ENCODE data around the gene AHCYL2.
"Not testable (repeated sequence)": the region's sequence is repeated elsewhere in the genome, so short reads cannot be mapped to it uniquely, and the experiment has no call there.

The AHCYL2 gene

DNA sequence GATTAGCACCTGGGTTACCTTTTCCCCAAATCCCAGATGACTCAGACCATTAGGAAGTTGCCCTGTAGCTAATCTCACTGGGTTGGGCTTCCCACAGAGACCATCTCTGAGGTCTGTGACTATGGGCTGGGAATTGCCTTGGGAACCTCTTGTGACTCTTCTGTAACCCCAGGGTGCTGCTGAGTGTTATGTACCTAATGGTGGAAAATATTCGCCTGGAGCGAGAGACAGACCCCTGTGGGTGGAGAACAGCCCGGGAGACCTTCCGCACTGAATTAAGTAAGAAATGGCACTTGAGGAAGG lies 229.4 kb downstream of the AHCYL2 start:
- no peak for DNase-seq (ENCODE audit: low spot score)

DNA sequence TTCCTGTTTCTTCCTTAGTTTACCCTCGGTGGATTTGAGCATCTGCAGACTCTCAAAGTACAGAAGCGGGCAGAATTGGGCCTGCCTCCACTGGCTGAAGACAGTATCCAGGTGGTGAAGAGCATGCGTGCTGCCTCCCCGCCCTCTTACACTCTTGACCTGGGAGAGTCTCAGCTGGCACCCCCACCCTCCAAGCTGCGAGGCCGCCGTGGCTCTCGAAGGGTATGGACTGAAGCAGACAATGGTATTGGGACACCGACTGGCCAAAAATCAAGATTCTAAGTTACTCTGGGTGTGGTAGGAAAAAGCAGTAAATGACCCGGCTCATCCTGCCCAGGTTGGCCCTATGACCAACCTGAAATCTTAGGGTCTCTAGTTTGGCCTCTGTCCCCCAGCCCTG lies 231.6 kb downstream of the AHCYL2 start:
- no peak for DNase-seq (ENCODE audit: low spot score)

DNA sequence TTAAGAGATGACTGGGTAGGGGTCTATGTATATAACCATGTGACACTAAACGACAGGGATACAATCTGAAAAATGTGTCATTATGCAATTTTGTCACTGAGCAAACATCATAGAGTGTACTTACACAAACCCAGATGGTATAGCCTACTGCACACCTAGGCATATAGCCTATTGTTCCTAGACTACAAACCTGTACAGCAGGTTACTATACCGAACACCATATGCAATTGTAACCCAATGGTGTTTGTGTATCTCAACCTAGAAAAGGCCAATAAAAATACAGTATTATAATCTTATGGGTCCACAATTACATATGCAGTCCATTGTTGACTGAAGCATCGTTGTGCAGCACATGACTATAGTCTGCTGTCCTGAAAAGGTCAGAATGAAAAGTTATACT lies 232.3 kb downstream of the AHCYL2 start:
- DNase-seq (ENCODE audit: low spot score) = no peak

DNA sequence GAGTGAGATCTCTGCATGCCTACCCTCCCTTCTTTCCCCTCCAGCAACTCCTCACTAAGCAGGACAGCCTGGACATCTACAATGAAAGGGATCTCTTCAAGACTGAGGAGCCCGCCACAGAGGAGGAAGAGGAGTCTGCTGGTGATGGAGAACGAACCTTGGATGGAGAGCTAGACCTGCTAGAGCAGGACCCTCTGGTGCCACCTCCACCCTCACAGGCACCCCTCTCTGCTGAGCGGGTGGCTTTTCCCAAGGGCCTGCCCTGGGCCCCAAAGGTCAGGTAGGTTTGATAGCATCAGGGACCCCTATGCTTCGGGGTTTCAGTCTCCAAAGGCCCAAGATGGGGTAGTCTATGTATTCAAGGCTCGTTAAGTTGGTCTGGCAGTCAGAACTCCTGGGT lies 233.3 kb downstream of the AHCYL2 start:
- DNase-seq (ENCODE audit: low spot score) = no peak

DNA sequence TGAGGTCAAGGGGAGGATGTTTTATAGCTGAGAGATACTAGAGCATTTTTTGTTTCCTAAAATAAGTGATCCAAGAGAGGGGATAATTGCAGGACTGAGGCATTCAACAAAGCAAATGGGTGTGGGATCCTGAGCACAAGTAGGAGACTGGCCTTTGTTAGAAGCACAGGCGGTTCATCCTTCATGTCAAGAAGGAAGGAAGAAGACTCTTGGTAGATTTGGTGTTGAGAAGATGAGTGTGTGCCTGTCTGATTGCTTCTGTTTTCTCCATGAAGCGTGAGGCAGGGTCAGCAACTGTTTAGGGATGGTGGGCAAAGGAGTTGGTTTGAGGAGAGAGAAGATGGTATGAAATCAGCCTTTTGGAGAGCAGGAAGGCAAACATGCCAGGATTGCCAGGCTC lies 237.0 kb downstream of the AHCYL2 start:
- no peak for DNase-seq (ENCODE audit: low spot score)

DNA sequence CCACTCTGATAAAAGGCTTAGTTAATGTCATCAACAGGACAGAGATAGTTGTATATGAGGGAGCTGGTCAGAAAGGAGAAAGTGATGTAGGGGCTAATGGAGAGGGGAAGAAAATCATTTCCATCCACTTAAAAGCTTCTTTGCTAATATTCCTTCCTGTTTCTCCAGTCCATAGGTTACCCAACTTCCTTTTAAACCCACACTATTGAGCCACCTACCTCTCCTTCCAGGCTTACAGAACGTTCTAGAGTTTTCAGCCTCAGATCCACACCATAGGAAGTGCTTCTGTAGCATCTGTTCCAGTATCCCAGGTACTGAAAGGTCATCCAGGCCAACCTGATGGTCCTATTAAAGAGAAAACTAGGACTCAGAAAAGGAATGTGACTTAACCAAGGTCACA lies 237.6 kb downstream of the AHCYL2 start:
- DNase-seq (ENCODE audit: low spot score) = no peak

DNA sequence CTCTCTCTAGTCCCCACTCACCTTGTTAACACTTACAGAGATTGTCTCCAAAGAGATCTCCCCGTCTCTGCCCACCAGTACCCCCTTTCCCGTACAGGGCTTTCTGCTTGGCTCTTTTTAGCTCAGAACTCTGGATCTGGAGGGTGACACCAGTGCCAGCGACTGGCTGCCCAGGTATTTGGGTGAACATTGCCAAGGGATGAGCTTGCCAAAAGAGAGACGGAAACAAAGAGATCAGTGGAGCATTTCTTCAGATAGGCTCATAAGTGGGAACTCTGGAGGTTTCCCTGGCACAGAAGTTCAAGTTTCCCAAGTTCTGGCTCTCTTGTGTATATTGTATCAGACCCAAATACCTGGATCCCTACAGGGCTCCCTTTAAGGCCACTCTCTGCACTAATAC lies 239.4 kb downstream of the AHCYL2 start:
- DNase-seq (ENCODE audit: low spot score) = no peak

DNA sequence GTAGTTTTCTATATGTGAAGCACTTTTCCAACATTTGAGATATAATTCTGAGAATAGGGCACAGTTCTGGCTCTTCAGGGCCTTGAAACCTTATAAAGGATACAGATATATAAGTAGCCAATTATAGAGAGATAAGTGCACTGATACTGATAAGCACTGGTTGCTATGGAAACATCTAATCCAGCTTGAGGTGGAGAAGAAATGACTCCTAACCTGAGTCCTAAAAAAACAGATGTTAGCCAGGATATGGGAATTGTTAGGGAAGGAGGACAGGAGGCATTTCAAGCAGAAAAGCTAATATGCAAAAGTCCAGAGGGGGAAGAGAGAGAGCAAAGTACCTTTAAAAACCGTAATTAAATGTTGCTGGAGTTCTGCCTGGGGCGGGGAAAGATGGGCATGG lies 240.2 kb downstream of the AHCYL2 start:
- DNase-seq (ENCODE audit: low spot score) = no peak

DNA sequence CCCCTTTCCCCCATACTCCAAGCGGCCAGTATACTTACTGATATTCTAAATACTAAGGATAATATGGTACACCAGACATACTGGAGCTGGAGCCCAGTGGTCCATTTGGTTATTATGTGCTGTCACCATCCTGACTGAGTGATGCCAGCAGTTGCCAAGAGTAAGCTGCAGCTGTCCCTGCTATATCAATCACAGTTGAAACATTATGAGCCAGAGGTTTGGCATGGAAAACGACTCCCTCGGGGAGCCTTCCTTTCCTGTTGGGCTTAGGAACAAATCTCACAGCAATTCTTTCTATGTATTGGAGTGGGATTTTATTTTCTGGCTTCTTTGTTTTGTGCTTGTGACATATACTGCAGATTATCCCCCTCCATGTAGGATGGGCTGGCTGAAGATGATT lies 242.0 kb downstream of the AHCYL2 start:
- no peak for DNase-seq (ENCODE audit: low spot score)

DNA sequence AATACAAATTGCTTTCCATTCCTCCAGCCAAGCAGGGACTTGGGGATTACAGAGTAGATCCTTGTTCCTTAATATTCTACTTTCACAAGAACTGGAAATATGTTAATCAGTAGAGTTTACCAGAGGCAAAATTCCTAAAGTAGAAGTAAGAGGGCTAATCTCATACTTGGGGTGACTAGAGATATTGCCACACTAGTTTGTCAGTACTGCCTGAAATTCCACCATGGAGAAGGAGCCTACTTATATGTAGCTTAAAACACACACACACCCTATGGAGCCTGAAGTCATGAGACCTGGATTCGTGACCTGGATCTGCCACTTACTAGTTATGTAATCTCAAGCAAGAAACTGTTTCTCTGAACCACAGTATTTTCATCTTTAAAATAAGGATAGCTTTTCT lies 243.3 kb downstream of the AHCYL2 start:
- DNase-seq (ENCODE audit: low spot score) = no peak

DNA sequence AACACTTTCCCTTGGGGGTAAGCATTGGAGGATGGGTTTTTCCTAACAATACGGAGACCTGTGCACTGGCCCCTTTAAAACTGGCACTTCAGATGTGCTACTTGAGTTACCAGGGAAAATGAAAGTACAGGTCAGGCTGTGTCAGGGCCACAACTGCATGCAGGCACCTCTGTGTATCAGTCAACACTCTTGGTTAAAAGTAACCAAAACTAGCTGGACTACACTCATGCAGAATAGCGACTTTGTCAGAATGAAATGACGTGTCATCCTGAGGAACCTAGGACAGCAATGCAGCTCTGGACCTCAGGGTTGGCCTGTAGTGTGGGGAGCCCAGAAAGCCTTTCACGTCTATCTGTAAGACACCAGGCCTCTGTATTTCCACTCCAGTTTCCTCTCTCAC lies 243.7 kb downstream of the AHCYL2 start:
- DNase-seq (ENCODE audit: low spot score) = no peak

DNA sequence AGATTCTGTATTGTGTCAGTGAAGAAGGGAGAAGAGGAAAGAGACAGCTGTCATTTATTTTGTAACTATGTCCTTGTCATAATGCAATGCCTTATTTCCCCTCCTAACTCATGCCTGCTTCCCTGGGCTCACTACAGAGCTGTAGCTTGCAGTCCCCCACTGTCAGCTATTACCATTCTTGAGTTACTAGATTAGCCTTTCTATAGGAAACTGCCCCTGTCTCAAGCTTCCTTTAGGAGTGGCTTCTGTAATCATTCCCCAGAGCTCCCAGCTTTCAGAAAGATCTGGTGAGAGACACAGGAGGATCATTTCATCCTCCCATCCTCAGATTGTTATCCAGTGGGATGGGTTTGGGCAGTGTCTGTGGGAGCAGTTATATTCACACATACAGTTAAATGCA lies 245.1 kb downstream of the AHCYL2 start:
- DNase-seq (ENCODE audit: low spot score) = no peak

DNA sequence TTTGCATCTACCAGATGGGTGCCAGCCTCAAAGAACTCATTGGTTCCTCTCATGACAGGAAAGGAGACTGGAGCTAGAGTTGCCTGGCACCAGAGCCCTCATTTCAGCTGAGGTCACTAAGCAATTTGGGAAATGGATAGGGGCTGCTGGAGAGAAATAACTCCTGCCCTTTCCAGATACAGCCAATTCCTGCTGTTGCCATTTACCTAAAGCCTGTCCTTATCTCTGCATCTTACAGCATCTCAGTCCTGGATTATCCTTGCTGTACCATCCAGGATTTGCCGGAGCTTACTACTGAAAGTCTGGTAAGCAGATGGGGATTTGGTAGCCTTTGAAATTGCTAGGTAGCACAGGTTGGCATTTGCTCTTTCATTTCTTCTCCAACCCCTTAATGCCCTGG lies 245.6 kb downstream of the AHCYL2 start:
- DNase-seq (ENCODE audit: low spot score) = no peak

DNA sequence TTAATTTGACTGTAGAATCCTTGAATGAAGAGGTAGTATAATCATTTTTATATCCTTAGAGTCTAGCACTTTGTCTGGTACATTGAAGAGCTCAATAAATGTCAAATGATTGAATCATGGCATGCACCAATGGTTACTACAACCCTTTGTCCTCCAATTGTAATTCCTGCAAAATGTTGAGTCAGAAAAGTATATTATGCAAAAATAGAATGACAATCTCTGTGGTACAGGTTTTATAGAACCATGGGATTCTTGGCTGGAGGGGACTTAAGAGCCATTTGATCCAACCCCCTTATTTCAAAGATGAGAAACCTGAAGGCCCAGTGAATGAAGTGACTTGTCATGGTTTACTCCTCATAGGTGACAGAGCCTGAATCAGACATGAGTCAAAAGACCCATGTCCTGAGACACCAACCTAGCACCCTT lies 246.6 kb downstream of the AHCYL2 start:
- DNase-seq (ENCODE audit: low spot score) = no peak

DNA sequence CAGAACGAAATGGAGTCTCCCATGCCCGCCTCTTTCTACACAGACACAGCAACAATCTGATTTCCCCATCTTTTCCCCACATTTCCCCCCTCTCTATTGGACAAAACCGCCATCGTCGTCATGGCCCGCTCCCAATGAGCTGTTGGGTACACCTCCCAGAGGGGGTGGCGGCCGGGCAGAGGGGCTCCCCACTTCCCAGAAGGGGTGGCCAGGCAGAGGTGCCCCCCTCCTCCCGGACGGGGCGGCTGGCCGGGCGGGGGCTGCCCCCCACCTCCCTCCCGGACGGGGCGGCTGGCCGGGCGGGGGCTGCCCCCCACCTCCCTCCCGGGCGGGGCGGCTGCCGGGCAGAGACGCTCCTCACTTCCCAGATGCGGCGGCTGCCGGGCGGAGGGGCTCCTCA lies 251.1 kb downstream of the AHCYL2 start:
- DNase-seq (ENCODE audit: low spot score) = not testable (repeated sequence)

DNA sequence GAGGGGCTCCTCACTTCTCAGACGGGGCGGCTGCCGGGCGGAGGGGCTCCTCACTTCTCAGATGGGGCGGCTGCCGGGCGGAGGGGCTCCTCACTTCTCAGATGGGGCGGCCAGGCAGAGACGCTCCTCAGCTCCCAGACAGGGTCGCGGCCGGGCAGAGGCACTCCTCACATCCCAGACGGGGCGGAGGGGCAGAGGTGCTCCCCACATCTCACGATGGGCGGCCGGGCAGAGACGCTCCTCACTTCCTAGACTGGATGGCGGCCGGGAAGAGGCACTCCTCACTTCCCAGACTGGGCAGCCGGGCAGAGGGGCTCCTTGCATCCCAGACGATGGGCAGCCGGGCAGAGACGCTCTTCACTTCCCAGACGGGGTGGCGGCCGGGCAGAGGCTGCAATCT lies 251.6 kb downstream of the AHCYL2 start:
- not testable (repeated sequence) for DNase-seq (ENCODE audit: low spot score)
